ENCODE measurements around the gene RIT2. TPM values are rescaled to one million over a fixed set of nuclear protein-coding genes. Genes with fewer than 3 reads are reported as not detected.

RIT2 gene
- total RNA-seq, 4 donors from 2014 or later: not detected

- no peak for DNase-seq (ENCODE audit: low spot score in 2 of 2)
- no peak for TF ChIP-seq CTCF (IDR thresholded peaks at IDR 0.05)
- TF ChIP-seq POLR2A (IDR thresholded peaks at IDR 0.05): no peak
- WGBS, 2 donors: 4 to 13% methylated on average over 1 of the region's 1 CpG
- intact Hi-C loops (cut with DNase I; ENCODE audit: low total_unique reads): no loop called here
- no peak overlapping the region for H3K4me3 ChIP-seq (ENCODE audit: low read depth, poor library complexity, severe bottlenecking)
Measured at GRCh38 chr18:42773870-42774269, 341.6 kb downstream of the RIT2 start.

- TF ChIP-seq POLR2A (IDR thresholded peaks at IDR 0.05): no peak
- TF ChIP-seq CTCF (IDR thresholded peaks at IDR 0.05): no peak
- intact Hi-C loops (cut with DNase I; ENCODE audit: low total_unique reads): no loop called here
- no peak for DNase-seq (ENCODE audit: low spot score in 2 of 2)
- no peak overlapping the region for H3K4me3 ChIP-seq (ENCODE audit: low read depth, poor library complexity, severe bottlenecking)
Measured at GRCh38 chr18:42771936-42772335, 343.5 kb downstream of the RIT2 start.

GRCh38 chr18:42765302-42765701, 350.2 kb downstream of the RIT2 start:
- no peak overlapping the region for H3K4me3 ChIP-seq (ENCODE audit: low read depth, poor library complexity, severe bottlenecking)
- no peak for DNase-seq (ENCODE audit: low spot score in 2 of 2)
- TF ChIP-seq CTCF (IDR thresholded peaks at IDR 0.05): no peak
- no peak for TF ChIP-seq POLR2A (IDR thresholded peaks at IDR 0.05)
- intact Hi-C loops (cut with DNase I; ENCODE audit: low total_unique reads): no loop called here
- WGBS, 2 donors: 43 to 54% methylated on average over 2 of the region's 2 CpGs

- WGBS, 2 donors: 59 to 67% methylated on average over 1 of the region's 1 CpG
- no peak overlapping the region for H3K4me3 ChIP-seq (ENCODE audit: low read depth, poor library complexity, severe bottlenecking)
- TF ChIP-seq CTCF (IDR thresholded peaks at IDR 0.05) (no peak), POLR2A (IDR thresholded peaks at IDR 0.05) (no peak)
- intact Hi-C loops (cut with DNase I; ENCODE audit: low total_unique reads): no loop called here
- DNase-seq (ENCODE audit: low spot score in 2 of 2): no peak
Measured at GRCh38 chr18:42760290-42760689, 355.2 kb downstream of the RIT2 start.

- DNase-seq (ENCODE audit: low spot score in 2 of 2): no peak
- no peak overlapping the region for H3K4me3 ChIP-seq (ENCODE audit: low read depth, poor library complexity, severe bottlenecking)
- TF ChIP-seq CTCF (IDR thresholded peaks at IDR 0.05): no peak
- TF ChIP-seq POLR2A (IDR thresholded peaks at IDR 0.05): no peak
- 46 to 53% methylated on average over 2 of the region's 2 CpGs for WGBS, 2 donors
- intact Hi-C loops (cut with DNase I; ENCODE audit: low total_unique reads): no loop called here
Measured at GRCh38 chr18:42758852-42759251, 356.6 kb downstream of the RIT2 start.

- 54 to 59% methylated on average over 3 of the region's 3 CpGs for WGBS, 2 donors
- no peak for DNase-seq (ENCODE audit: low spot score in 2 of 2)
- no peak overlapping the region for H3K4me3 ChIP-seq (ENCODE audit: low read depth, poor library complexity, severe bottlenecking)
- TF ChIP-seq POLR2A (IDR thresholded peaks at IDR 0.05) (no peak), CTCF (IDR thresholded peaks at IDR 0.05) (no peak)
- intact Hi-C loops (cut with DNase I; ENCODE audit: low total_unique reads): no loop called here
Measured at GRCh38 chr18:42756214-42756613, 359.3 kb downstream of the RIT2 start.
